Caco-2 (cell line): Measurements from ENCODE around the gene TSPAN17. TPM values are rescaled to one million over a fixed set of nuclear protein-coding genes. Genes with fewer than 3 reads are reported as not detected.
"Not testable (repeated sequence)": the region's sequence is repeated elsewhere in the genome, so short reads cannot be mapped to it uniquely, and the experiment has no call there.

Source experiments
- Bru-seq: library from RNA; stranded (reverse); fragments of 400-500 nt; gene quantifications from one replicate; lab custom pipeline; 2021; lab: Mats Ljungman, UMichigan
- BruChase-seq, 2 experiments: library from RNA; stranded (reverse); fragments of 400-500 nt; gene quantifications; one replicate each; lab custom pipeline; 2021; lab: Mats Ljungman, UMichigan
- BruUV-seq: library from RNA; stranded (reverse); fragments of 400-500 nt; replicated peaks from 2 replicates; lab custom pipeline; 2021; lab: Mats Ljungman, UMichigan
- CTCF ChIA-PET: fragments of 300-600 bp; sonication (Branson Sonifier 250); formaldehyde crosslinking; loops from one replicate; lab custom pipeline; 2022; ENCODE audit warnings: antibody characterized with exemption; lab: Charles Lee
- POLR2A ChIA-PET: fragments of 300-600 bp; sonication (Branson Sonifier 250); formaldehyde crosslinking; loops from one replicate; lab custom pipeline; 2022; ENCODE audit warnings: antibody characterized with exemption; lab: Charles Lee
- DNase-seq, 2 experiments: peaks; one replicate each; pipeline versions ENCODE4 v3.0.0 to v3.0.0-alpha.2; 2020 to 2022
- H3K27me3 ChIP-seq: replicated peaks from 2 replicates; pipeline ENCODE4 v1.6.0; 2011; ENCODE audit warnings: low read length; ENCODE audit not compliant: control insufficient read depth, insufficient read depth
- H3K36me3 ChIP-seq: 2 replicates; pipeline ENCODE4 v1.5.1; 2011; ENCODE audit warnings: low read length; ENCODE audit not compliant: control insufficient read depth, insufficient read depth
- H3K4me1 ChIP-seq: fragments of 250-450 bp; sonication (Bioruptor Pico); 2 replicates; pipeline ENCODE4 v1.5.1; 2020; ENCODE audit warnings: mild to moderate bottlenecking
- H3K4me3 ChIP-seq: 2 replicates; pipeline ENCODE4 v1.5.1; 2011; ENCODE audit warnings: low read depth, mild to moderate bottlenecking, control low read depth, low read length
- H3K9me3 ChIP-seq: fragments of 250-450 bp; sonication (Bioruptor Pico); 2 replicates; pipeline ENCODE4 v1.5.1; 2020; ENCODE audit warnings: mild to moderate bottlenecking, moderate library complexity
- H3K27ac Mint-ChIP-seq: one replicate; pipeline ENCODE4 v1.8.0; 2022; ENCODE audit warnings: mixed read lengths; ENCODE audit not compliant: unreplicated experiment
- H3K27me3 Mint-ChIP-seq: one replicate; pipeline ENCODE4 v1.8.0; 2022; ENCODE audit warnings: mixed read lengths; ENCODE audit not compliant: insufficient read depth, unreplicated experiment
- H3K36me3 Mint-ChIP-seq: one replicate; pipeline ENCODE4 v1.8.0; 2022; ENCODE audit warnings: mild to moderate bottlenecking, mixed read lengths; ENCODE audit not compliant: insufficient read depth, unreplicated experiment
- H3K4me1 Mint-ChIP-seq: one replicate; pipeline ENCODE4 v1.8.0; 2022; ENCODE audit warnings: low read depth, mixed read lengths; ENCODE audit not compliant: unreplicated experiment
- H3K4me3 Mint-ChIP-seq: one replicate; pipeline ENCODE4 v1.8.0; 2022; ENCODE audit warnings: mild to moderate bottlenecking, moderate library complexity, mixed read lengths; ENCODE audit not compliant: unreplicated experiment
- H3K9me3 Mint-ChIP-seq: one replicate; pipeline ENCODE4 v1.8.0; 2022; ENCODE audit warnings: mixed read lengths; ENCODE audit not compliant: unreplicated experiment
- intact Hi-C: fragments of 100-400 bp; cut with micrococcal nuclease; formaldehyde crosslinking; loops from one replicate; pipeline ENCODE4 v1.10.0; 2022; ENCODE audit not compliant: unreplicated experiment
- long read RNA-seq: library from polyadenylated mRNA; stranded (forward); transcript quantifications from one replicate; pipeline ENCODE4 v2.0.0, GENCODE V29; 2022
- total RNA-seq: library from RNA; stranded (reverse); gene quantifications from 2 replicates; pipeline ENCODE4 v1.2.3, GENCODE V29; 2022
- TF ChIP-seq, protein P1 (sequence below), 2 experiments: fragments of 200-600 bp in 1 of 2; IDR thresholded peaks; 1 replicate in 1 of 2; 2 replicates in 1 of 2; pipeline versions ENCODE4 v1.5.1 to v1.8.0; 2011 to 2022; ENCODE audit warnings: antibody characterized with exemption in 1 of 2, control low read depth in 1 of 2, inconsistent platforms in 1 of 2, low read depth in 1 of 2, low read length in 1 of 2, mild to moderate bottlenecking in 1 of 2, moderate library complexity in 1 of 2; ENCODE audit not compliant: insufficient read depth in 1 of 2, severe bottlenecking in 1 of 2, unreplicated experiment in 1 of 2

TSPAN17 gene, protein sequence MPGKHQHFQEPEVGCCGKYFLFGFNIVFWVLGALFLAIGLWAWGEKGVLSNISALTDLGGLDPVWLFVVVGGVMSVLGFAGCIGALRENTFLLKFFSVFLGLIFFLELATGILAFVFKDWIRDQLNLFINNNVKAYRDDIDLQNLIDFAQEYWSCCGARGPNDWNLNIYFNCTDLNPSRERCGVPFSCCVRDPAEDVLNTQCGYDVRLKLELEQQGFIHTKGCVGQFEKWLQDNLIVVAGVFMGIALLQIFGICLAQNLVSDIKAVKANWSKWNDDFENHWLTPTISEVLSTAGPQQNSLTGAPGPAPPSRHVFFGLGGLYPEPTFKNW
- total RNA-seq, result 19.6 and 20.5 TPM in 2 replicates
- Bru-seq, nascent RNA, result percentile 52 among the genes with signal in this experiment
- BruChase-seq, experiment 1, labeled RNA remaining after a 2-hour chase, result percentile 59 among the genes with signal in this experiment
- BruChase-seq, experiment 2, labeled RNA remaining after a 6-hour chase, result percentile 72 among the genes with signal in this experiment
- long read RNA-seq, partial matches to known transcripts, result 5 of 7 reads
- long read RNA-seq, other reads (novel, unspliced or antisense), result 2 of 7 reads

DNA sequence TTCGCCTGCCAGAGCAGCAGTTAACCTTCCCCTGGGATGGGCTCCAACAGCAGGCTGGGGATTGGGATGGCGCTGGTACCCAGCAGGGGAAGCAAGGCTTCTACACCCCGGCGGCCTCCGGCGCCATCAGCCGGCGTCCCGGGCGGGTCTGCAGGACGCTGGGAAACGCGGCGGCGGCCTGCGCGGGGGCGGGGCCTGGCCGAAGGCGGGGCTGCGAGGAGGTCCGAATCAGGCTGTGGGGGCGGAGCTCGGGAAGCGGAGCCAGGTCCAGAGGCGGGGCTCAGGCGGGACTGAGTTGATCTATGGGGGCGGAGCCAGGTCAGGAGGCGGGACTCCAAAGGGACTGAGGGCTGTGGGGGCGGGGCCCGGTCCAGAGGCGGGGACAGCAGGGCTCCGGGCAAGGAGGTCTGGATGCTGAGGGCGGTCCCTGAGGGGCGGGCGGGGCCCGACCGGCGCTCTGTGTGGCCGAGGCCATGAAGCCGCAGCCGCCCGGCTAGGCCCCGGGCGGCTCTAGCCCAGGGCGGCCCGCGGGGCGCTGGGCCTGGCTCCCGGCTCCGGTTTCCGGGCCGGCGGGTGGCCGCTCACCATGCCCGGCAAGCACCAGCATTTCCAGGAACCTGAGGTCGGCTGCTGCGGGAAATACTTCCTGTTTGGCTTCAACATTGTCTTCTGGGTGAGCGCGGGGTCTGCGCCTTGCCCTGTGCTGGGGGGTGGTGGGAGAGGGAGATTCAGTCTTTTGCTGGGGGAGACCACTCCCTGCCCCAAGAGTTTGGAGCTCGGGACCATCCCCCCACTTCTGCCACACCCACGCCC lies at the start of gene TSPAN17:
Gene TSPAN17 (plus strand): TSS at position 455 of the 813 bp plus-strand sequence. CDS start 132 bp downstream, at position 587.
- Mint-ChIP-seq H3K27me3 (no peaks in the 10 kb centered on the region), H3K27ac (peak within 1 kb of the TSS; percentile 63), H3K36me3 (peaks cover 4% of the 10 kb centered on the region), H3K4me1 (no peaks in the 10 kb centered on the region), H3K4me3 (peak within 1 kb of the TSS; percentile 71), H3K9me3 (no peaks in the 10 kb centered on the region)
- peak; percentile 100 for DNase-seq
- H3K4me3 ChIP-seq, result peak within 1 kb of the TSS; percentile 72
- H3K9me3 ChIP-seq, result no peaks in the 10 kb centered on the region
- no peaks in the 10 kb centered on the region for H3K27me3 ChIP-seq
- POLR2A ChIA-PET, result interaction anchor here (0.5 to 1.0 kb wide), 5 partner anchors 9 to 276 kb away, joined by 3 to 13 read pairs (median 4); no protein-coding TSS in a partner anchor
- TF ChIP-seq, protein P1, sequence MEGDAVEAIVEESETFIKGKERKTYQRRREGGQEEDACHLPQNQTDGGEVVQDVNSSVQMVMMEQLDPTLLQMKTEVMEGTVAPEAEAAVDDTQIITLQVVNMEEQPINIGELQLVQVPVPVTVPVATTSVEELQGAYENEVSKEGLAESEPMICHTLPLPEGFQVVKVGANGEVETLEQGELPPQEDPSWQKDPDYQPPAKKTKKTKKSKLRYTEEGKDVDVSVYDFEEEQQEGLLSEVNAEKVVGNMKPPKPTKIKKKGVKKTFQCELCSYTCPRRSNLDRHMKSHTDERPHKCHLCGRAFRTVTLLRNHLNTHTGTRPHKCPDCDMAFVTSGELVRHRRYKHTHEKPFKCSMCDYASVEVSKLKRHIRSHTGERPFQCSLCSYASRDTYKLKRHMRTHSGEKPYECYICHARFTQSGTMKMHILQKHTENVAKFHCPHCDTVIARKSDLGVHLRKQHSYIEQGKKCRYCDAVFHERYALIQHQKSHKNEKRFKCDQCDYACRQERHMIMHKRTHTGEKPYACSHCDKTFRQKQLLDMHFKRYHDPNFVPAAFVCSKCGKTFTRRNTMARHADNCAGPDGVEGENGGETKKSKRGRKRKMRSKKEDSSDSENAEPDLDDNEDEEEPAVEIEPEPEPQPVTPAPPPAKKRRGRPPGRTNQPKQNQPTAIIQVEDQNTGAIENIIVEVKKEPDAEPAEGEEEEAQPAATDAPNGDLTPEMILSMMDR (IDR thresholded peaks at IDR 0.05; ENCODE audit: insufficient read depth in 1 of 2, low read depth in 1 of 2, low read length in 1 of 2, severe bottlenecking in 1 of 2, unreplicated experiment in 1 of 2), result no peak
- BruUV-seq, result no TSS peak
- H3K36me3 ChIP-seq, result no peaks in the 10 kb centered on the region
- H3K4me1 ChIP-seq, result peaks cover 10% of the 10 kb centered on the region
- intact Hi-C loops, result loop anchor here (2.0 kb wide), 1 partner anchor 68 kb away; no protein-coding TSS in a partner anchor
- CTCF ChIA-PET, result interaction anchor here (0.6 to 3.4 kb wide), 10 partner anchors 8 to 929 kb away, joined by 3 to 34 read pairs (median 6); partner anchors contain the start of genes CLTB and GRK6

DNA sequence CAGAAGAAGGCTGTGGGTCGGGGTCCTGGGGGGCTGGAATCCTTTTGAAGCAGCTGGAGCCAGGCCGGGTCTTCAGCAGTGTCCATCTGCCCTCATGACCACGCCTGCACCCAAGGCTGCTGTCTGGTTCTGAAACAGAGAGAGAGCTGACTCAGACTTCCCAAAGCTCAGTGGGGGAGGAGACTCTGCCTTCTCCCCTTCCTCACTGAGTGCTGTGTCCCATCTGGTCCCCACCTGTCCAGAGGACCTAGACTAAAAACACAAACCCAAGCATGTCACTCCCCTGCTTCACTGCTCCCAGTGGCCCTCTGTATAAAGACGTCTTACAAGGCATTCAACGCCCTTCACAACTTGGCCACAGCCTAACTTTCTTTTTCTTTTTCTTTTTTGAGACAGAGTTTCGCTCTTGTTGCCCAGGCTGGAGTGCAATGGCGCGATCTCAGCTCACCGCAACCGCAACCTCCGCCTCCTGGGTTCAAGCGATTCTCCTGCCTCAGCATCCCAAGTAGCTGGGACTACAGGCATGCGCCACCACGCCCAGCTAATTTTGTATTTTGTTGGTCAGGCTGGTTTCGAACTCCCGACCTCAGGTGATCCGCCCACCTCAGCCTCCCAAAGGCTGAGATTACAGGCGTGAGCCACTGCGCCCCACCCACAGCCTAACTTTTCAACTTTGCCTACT lies 47.4 kb upstream of the TSPAN17 start:
- H3K9me3 Mint-ChIP-seq, H3K4me1 ChIP-seq, CTCF ChIA-PET, POLR2A ChIA-PET, intact Hi-C loops, H3K27ac Mint-ChIP-seq, H3K4me3 ChIP-seq, DNase-seq, H3K36me3 ChIP-seq, H3K4me3 Mint-ChIP-seq, H3K27me3 Mint-ChIP-seq, H3K27me3 ChIP-seq, H3K9me3 ChIP-seq, H3K4me1 Mint-ChIP-seq, BruUV-seq: not testable (repeated sequence)
- H3K36me3 Mint-ChIP-seq, result peaks cover 11% of the 10 kb centered on the region

DNA sequence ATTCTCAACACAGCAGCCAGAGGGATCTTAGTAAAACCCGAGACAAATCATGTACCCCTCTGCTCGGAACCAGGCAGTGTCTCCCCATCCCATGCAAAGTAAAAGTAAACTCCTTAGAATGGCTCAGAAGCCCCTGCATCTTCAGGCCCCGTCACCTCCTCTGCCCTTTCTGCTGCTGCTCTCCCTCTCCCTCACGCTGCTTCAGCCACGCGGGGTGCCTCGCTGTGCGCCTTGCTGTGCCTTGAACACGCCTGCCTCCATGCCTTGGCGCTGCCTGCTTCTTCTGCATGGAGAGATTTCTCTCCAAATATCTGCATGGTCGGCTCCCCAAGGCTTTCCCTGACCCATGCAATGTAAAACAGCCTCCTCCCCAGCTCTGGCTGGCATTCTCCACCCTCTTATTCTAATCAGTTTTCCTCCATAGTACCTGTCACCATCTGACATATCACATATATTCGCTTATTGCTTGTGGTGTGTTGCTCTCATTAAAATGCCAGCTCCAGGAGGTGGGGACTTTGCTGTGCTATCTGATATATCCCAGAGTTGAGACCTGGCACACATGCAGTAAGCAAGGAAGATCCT lies 45.3 kb upstream of the TSPAN17 start:
- H3K36me3 ChIP-seq, result no peaks in the 10 kb centered on the region
- POLR2A ChIA-PET, result no interaction called here
- no peaks in the 10 kb centered on the region for H3K27me3 ChIP-seq
- Mint-ChIP-seq H3K27me3 (no peaks in the 10 kb centered on the region), H3K4me3 (no peak overlapping the region), H3K9me3 (no peaks in the 10 kb centered on the region), H3K36me3 (no peaks in the 10 kb centered on the region), H3K27ac (no peak overlapping the region), H3K4me1 (peaks cover 8% of the 10 kb centered on the region)
- TF ChIP-seq, protein P1 (IDR thresholded peaks at IDR 0.05; ENCODE audit: insufficient read depth in 1 of 2, low read depth in 1 of 2, low read length in 1 of 2, severe bottlenecking in 1 of 2, unreplicated experiment in 1 of 2), result no peak
- no peaks in the 10 kb centered on the region for H3K9me3 ChIP-seq
- no TSS peak for BruUV-seq
- intact Hi-C loops, result no loop called here
- no peak for DNase-seq
- no peak overlapping the region for H3K4me3 ChIP-seq
- CTCF ChIA-PET, result no interaction called here
- 0 out of 2 replicates have a peak, but pooled peaks cover 8% of the 10 kb centered on the region for H3K4me1 ChIP-seq
